Muscle layer of colon (tissue), 2 donors: Measurements from ENCODE around the gene RNF34.

Source experiments
- H3K27ac ChIP-seq: one replicate; pipeline ENCODE4 v1.7.0; 2013; ENCODE audit warnings: low read depth, mild to moderate bottlenecking, low read length, moderate library complexity
- H3K27me3 ChIP-seq, 2 donors: one replicate each; pipeline ENCODE4 v1.7.0; 2013; ENCODE audit warnings: low read length in 2 of 2, mild to moderate bottlenecking in 2 of 2; ENCODE audit not compliant: insufficient read depth in 2 of 2, control insufficient read depth in 1 of 2
- H3K36me3 ChIP-seq: one replicate; pipeline ENCODE4 v1.7.0; 2013; ENCODE audit warnings: mild to moderate bottlenecking, low read length; ENCODE audit not compliant: insufficient read depth
- H3K4me1 ChIP-seq: one replicate; pipeline ENCODE4 v1.7.0; 2013; ENCODE audit warnings: mild to moderate bottlenecking, low read length; ENCODE audit not compliant: insufficient read depth
- H3K4me3 ChIP-seq, 2 donors: one replicate each; pipeline ENCODE4 v1.7.0; 2013; ENCODE audit warnings: low read length in 2 of 2, low read depth in 1 of 2, mild to moderate bottlenecking in 1 of 2, moderate library complexity in 1 of 2
- H3K9ac ChIP-seq: one replicate; pipeline ENCODE4 v1.7.0; 2013; ENCODE audit warnings: low read length
- H3K9me3 ChIP-seq: one replicate; pipeline ENCODE4 v1.7.0; 2013; ENCODE audit warnings: mild to moderate bottlenecking, low read length
- donor health status: abdominal sarcoma.
- donor health status: Adenocarcinoma of cecum.

The RNF34 gene

DNA sequence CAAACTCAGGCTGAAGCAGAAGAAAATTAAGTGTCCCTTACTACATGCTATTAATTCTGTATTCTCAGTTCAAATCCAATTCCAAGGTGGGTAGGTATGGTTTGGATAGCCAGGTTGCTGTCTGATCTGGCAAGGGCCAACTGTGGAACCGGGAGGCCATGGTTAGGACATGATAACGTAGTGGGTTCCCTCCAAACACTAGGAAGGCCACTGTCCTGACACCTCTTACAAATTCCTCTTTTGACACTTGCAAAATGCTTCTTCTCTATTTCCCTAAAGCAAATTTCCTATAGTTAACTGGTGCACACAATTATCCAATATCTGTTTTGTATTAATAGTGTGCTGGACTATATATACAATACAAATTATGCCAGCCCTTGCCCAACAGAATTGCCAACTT, 70.8 kb downstream of the RNF34 start:
- no peaks in the 10 kb centered on the region for H3K36me3 ChIP-seq
- no peak overlapping the region for H3K4me3 ChIP-seq
- no peaks in the 10 kb centered on the region for H3K9me3 ChIP-seq

GRCh38 chr12:121472150-121472905, 72.4 kb downstream of the RNF34 start:
- Histone ChIP-seq H3K36me3 (no peaks in the 10 kb centered on the region), H3K9me3 (no peaks in the 10 kb centered on the region), H3K9ac (no peak overlapping the region), H3K27ac (no peak overlapping the region), H3K27me3 (no peaks in the 10 kb centered on the region), H3K4me3 (no peak overlapping the region), H3K4me1 (no peaks in the 10 kb centered on the region)

More for the DNA sequence above, 70.8 kb downstream of the RNF34 start:
- Histone ChIP-seq H3K9ac (no peak overlapping the region), H3K4me1 (peaks cover 5% of the 10 kb centered on the region), H3K27ac (no peak overlapping the region), H3K27me3 (no peaks in the 10 kb centered on the region)
